Limb (tissue), 2 donors: Measurements from ENCODE around the gene GRM4.

ENCODE experiments used
- DNase-seq, 2 donors: peaks; one replicate each; pipeline ENCODE4 v3.0.0-alpha.2; 2016; ENCODE audit errors: extremely low spot score in 2 of 2

Gene GRM4

GRCh38 chr6:34157851-34158250 lies 12.0 kb upstream of the GRM4 start:
- DNase-seq, result no peak

GRCh38 chr6:34157236-34157830 lies 11.4 kb upstream of the GRM4 start:
- no peak for DNase-seq

- peak in 1 of 2 donors; percentile 35 for DNase-seq
These were observed 9.8 kb upstream of the GRM4 start for GRCh38 chr6:34155471-34156300.

- DNase-seq, result peak; percentile 43 to 89
These were observed 9.0 kb upstream of the GRM4 start for GRCh38 chr6:34154668-34155447.

GRCh38 chr6:34152806-34153520 lies 7.1 kb upstream of the GRM4 start:
- peak in 1 of 2 donors; percentile 30 for DNase-seq

- DNase-seq, result peak in 1 of 2 donors; percentile 30
These were observed 6.2 kb upstream of the GRM4 start for GRCh38 chr6:34152042-34152524.

- DNase-seq, result peak in 1 of 2 donors; percentile 35
These were observed 5.6 kb upstream of the GRM4 start for GRCh38 chr6:34151321-34152041.

GRCh38 chr6:34150766-34151165 lies 4.9 kb upstream of the GRM4 start:
- peak in 1 of 2 donors; percentile 17 for DNase-seq

- peak in 1 of 2 donors; percentile 16 for DNase-seq
These were observed 4.0 kb upstream of the GRM4 start for GRCh38 chr6:34149831-34150400.

- DNase-seq, result peak in 1 of 2 donors; percentile 16
These were observed 3.5 kb upstream of the GRM4 start for GRCh38 chr6:34149452-34149810.

- no peak for DNase-seq
These were observed 3.0 kb upstream of the GRM4 start for GRCh38 chr6:34148631-34149451.

- DNase-seq, result peak in 1 of 2 donors; percentile 34
These were observed 2.2 kb upstream of the GRM4 start for GRCh38 chr6:34147906-34148630.

GRCh38 chr6:34146801-34147592 lies 1.1 kb upstream of the GRM4 start:
- DNase-seq, result peak in 1 of 2 donors; percentile 28

GRCh38 chr6:34145161-34146020 lies 496 bp downstream of the GRM4 start:
- DNase-seq, result peak in 1 of 2 donors; percentile 73

- DNase-seq, result no peak
These were observed 1.2 kb downstream of the GRM4 start for GRCh38 chr6:34144581-34145160.

GRCh38 chr6:34143884-34144580 lies 1.9 kb downstream of the GRM4 start:
- DNase-seq, result peak in 1 of 2 donors; percentile 78
